Measurements from ENCODE around the gene MEAK7.

Gene MEAK7

GRCh38 chr16:84511831-84512230 lies 7.4 kb upstream of the MEAK7 start:
- DNase-seq (ENCODE audit: low read depth) = no peak

DNA sequence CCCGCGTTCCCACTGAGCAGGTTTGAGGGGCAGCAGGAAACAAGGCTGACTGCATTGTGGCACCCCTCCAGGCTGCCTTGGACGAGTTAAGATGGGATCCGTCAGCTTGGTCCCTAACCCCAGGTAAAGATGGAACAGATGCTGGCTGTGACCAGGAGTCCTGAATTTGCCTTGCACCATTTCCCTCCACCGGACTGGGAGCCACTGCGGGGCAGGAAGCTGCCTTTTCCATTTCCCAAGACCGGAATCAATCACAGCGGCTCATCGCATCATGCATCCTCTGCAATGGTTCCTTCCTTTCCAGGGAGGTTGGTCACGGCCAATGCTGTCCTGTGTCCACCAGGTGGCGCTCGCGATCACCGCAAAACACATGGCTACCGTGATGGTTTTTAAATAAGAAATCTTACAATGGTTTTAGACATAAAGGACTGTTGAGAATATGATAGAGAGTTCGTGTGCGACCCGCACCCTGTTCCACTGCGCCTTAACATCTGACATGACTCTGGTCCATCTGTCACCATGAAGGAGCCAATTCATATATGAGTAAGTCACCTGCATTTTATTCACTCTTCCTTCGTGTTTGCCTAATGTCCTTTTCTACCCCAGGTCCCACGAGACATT lies 6.8 kb upstream of the MEAK7 start:
- peak; percentile 51 for DNase-seq (ENCODE audit: low read depth)

DNA sequence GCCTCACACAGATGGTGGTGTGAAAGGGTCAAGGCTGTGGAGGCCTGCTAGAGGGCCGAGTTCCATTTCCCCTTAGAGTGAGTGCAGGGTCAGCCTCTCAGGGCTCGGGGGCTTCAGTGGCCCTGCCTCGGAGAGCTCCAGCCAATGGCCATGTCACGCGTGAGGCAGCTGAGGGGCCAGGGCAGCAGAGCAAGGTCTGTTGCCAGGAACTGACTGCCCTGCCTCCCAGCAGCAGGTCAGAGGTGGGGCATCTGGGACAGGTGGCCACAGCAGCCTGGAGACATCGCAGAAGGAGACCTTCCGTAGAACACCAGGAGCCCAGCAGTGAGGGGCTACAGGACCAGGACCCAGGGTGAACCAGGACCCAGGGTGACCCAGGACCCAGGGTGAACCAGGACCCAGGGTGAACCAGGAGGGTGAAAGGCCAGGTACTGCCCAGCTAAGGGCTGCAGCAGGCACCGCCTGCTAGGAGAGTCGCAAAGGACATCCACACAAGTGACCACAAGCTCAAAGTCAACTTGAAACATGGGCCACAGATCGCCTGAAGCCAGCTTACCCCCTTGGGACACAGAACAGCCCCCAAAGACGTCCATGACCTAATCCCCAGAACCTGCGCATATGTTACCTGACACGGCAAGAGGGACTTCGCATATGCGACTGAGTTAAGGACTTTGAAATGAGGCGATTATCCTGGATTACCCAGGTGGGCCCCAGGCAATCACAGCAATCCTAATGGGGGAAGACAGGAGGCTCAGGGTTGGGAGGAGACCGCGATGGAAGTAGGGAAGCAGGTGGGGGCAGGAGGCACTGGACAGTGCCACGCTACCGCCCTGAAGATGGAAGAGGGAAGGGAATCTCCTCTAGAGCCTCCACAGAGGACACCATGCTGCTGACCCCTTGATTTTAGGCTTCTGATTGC lies 4.8 kb upstream of the MEAK7 start:
- DNase-seq (ENCODE audit: low read depth) = no peak

DNA sequence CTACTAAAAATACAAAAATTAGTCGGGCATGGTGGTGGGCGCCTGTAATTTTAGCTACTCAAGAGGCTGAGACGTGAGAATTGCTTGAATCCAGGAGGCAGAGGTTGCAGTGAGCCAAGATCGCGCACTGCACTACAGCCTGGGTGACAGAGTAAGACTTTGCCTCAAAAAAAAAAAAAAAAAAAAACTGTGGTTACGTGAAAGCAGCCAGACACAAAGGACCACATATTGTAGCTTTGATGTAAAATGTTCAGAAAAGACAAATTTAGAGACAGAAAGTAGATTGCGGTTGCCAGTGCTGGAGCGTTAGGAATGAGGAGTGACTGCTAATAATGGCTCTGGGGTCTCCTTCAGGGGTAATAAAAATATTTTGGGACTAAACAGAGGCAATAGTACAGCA lies 4.0 kb upstream of the MEAK7 start:
- DNase-seq (ENCODE audit: low read depth) = no peak

GRCh38 chr16:84507011-84507982 lies 2.8 kb upstream of the MEAK7 start:
- DNase-seq (ENCODE audit: low read depth) = no peak

GRCh38 chr16:84505249-84506187 lies 1.1 kb upstream of the MEAK7 start:
- DNase-seq (ENCODE audit: low read depth) = no peak

- DNase-seq (ENCODE audit: low read depth) = no peak
Measured at GRCh38 chr16:84503751-84504395, 586 bp downstream of the MEAK7 start.

- no peak for DNase-seq (ENCODE audit: low read depth)
Measured at GRCh38 chr16:84502581-84502980, 1.9 kb downstream of the MEAK7 start.

DNA sequence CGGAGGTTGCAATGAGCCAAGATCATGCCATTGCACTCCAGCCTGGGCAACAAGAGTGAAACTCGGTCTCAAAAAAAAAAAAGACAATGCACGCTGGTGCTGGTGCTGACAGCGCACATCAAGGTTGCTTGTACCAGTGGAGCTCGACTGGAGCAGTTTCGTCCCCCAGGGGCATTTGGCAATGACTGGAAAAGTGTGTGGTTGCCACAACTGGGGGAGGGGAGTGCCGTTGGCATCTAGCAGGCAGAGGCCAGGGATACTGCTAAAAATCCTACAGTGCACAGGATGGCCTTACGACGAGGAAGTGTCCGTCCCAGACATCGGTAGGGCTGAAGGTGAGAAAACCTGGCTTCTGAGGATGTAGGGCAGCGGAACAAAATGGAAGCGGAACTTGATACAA lies 2.4 kb downstream of the MEAK7 start:
- DNase-seq (ENCODE audit: low read depth) = no peak

DNA sequence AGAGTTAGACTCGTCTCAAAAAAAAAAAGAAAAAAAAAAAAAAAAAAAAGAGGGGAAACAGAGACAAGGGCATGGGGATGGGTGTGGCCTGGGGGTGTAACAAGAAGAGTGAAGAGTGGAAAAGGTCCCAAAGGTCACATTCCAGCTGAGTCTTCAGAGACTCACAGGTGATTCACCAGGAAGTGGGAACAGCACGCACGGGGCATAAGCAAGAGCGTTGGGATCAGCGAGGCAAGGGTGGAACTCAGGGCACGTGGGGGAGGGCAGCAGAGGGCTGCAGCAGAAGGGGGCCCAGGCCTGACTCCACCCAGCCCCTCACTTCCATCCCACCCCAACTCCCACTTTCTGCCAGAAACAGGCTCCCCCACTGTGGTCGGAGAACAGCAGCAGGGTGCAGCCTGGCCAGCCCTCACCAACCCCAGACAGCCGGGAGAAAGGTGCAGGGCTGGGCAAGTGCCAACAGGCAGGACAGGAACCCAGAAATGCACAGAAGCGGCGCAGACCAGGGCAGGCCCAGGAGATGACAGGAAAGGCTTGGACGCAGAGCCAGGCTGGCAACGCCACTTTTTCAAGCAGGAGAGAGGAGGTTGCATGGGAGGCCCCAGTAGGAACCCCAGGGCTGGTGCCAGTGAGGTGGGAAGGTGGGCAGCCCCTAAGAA lies 3.3 kb downstream of the MEAK7 start:
- DNase-seq (ENCODE audit: low read depth) = peak; percentile 54

- DNase-seq (ENCODE audit: low read depth) = no peak
Measured at GRCh38 chr16:84500531-84500930, 3.9 kb downstream of the MEAK7 start.

- DNase-seq (ENCODE audit: low read depth) = no peak
Measured at GRCh38 chr16:84499638-84500037, 4.8 kb downstream of the MEAK7 start.

DNA sequence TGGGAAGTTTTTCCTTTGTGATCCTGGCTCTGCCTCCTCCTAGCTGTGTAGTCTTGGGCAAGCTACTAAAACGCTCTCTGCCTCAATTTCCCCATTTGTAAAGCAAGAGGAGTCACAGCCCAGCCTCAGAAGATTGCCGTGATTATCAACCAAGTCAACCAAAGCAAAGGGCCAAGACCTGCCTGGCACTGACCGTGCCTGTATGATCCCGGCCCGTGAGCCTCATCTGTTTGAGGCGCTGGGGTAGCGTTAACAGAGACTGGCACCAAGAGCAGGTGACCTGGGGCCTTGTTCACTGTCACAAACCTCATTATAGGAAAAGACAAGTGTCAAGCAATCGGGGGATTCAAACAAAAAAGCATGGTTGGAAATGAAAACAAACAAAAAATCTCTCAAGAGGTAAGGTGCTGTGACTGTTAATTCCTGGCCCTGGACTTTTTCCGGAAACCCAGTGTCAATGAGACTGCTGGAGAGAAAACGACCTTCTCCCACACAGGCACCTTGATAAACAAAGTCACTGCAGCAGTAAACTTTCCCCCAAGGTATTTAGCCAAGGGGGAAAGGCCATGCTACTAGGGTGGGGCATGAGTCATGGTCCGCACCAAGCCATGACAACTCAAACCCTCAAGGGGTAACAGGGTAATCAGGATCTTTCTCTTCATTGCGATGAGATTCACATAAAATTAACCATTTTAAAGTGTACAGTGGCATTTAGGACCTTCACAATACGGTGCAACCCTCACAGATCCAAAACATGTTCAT lies 5.4 kb downstream of the MEAK7 start:
- DNase-seq (ENCODE audit: low read depth) = no peak

DNA sequence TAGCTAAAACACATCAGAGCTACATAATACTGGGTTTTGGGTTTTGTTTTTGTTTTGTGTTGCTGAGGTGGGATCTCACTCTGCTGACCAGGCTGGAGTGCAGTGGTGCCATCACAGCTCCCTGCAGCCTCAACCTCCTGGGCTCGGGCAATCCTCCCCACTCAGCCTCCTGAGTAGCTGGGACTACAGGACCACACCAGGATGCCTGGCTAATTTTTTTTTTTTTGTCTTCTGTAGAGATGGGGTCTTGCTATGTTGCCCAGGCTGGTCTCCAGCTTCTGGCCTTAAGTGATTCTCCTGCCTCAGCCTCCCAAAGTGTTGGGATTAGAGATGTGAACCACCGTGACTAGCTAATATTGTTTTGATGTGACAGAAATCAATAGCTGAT lies 6.2 kb downstream of the MEAK7 start:
- no peak for DNase-seq (ENCODE audit: low read depth)

- DNase-seq (ENCODE audit: low read depth) = no peak
Measured at GRCh38 chr16:84497418-84498222, 6.8 kb downstream of the MEAK7 start.

DNA sequence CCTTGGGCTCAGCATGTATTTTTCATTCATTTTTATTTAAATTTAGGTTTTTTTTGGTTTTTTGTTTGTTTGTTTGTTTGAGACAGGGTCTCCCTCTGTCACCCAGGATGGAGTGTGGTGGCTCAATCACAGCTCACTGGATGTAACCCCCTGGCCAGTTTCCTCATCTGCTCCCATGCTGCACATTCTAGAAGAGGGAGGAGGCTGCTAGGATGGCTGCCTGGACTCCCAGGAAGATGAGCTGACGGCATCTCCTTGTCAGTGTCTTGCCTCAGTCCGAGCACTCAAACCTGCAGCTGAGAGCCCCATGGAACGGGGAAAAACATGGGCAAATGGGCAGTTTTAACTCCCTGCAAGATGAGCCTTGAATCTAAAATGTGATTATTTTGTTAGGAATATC lies 7.5 kb downstream of the MEAK7 start:
- DNase-seq (ENCODE audit: low read depth) = no peak

DNA sequence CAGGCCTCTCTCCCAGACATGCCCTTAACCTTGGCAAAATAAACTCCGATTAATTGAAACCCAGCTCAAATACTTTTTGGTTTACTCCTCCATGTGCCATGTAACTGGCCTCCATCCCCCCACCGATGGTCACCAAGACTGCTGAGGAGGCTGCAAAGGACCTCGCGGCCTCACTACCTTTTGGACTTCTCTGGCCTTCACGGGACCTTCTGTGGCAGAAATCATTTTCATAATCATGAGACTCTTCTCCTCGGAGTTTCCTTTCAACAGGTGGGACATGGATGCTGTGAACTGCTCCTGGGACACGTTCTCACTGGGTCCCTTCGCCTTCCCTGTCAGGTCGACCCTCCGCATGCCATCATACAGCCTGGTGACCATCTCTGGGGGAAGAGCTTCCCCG lies 9.0 kb downstream of the MEAK7 start:
- no peak for DNase-seq (ENCODE audit: low read depth)

GRCh38 chr16:84489131-84489530 lies 15.3 kb downstream of the MEAK7 start:
- DNase-seq (ENCODE audit: low read depth) = no peak

DNA sequence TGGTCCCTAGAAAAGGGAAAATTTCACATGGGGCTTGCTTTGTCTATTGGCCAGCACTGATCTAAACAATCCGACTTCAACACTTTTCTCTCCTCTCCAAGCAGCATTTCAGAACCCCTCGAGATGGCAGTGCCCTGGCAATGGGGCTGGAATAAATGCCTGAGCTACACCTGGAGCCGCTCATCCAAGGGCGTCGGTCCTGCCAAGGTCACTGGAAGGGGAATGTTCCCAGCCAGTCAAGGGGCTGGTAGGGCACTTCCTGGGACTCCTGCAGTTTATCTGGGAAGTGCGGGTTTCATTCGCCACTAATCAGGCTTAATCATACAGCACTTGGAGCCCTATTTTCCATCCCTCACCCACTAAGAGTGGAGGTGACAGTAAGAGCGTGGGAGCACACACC lies 17.1 kb downstream of the MEAK7 start:
- DNase-seq (ENCODE audit: low read depth) = no peak
